GM20000 (cell line): Measurements from ENCODE around the gene BSPH1.
A peak's percentile ranks its signal among the peaks of the same experiment; 100 is the strongest.
"Not testable (repeated sequence)": the region's sequence is repeated elsewhere in the genome, so short reads cannot be mapped to it uniquely, and the experiment has no call there.

Experiments
- DNase-seq: peaks from one replicate; pipeline ENCODE4 v3.0.0; 2012; ENCODE audit warnings: low spot score
- CTCF ChIP-seq: IDR thresholded peaks from 2 replicates; pipeline ENCODE4 v1.5.1; 2012; ENCODE audit warnings: mild to moderate bottlenecking, control low read depth; ENCODE audit errors: extremely low read depth, missing control alignments

The BSPH1 gene

DNA sequence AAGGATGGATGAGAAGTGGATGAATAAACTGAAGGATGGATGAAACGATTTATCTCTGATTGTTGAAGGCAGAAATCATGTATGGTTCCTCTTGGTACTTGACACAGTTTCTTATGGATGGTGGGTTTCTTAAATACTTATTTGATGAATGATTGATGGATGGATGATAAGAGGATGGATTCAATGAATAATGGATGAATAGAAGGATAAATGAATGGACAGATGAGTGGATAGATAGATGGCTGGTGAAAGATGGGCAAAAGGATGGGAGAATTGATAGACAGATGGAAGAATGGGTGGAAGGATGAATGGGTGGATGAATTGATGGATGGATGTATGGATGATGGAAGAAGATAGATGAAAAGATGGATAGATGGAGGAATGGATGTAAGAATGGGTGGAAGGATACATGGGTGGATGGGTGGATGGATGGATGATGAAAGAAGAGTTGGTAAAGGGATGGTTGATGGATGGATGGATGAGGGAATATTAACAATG is 4.3 kb upstream of the BSPH1 start:
- DNase-seq: no peak
- no peak for TF ChIP-seq CTCF

GRCh38 chr19:47994209-47994802 is 2.3 kb upstream of the BSPH1 start, which contains the start of gene ELSPBP1:
TSS of gene ELSPBP1 (plus strand) at chr19:47994632. CDS start at chr19:48008668, 14,036 bp downstream.
- no peak for DNase-seq
- no peak for TF ChIP-seq CTCF

- DNase-seq: no peak
- no peak for TF ChIP-seq CTCF
Observed at GRCh38 chr19:47991191-47991808, 670 bp downstream of the BSPH1 start.

DNA sequence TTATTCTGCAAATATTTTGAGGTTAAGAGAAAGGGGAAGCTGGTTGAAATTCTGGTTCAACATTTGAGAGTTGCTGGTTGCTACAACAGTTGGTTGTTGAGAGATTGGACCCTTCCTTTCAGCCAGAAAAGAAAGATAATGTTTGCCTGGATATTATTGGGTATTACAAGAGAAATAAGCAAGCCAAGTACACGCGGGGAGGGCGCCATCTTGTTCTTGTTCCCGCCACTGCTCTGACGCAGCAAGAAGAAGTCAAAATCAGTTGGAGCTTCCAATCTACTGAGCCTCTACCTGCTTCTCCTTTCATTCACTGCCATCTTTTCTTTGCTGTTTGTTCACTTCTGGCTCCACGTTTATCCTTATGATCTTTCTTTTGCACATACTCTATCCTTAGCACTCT is 18.4 kb downstream of the BSPH1 start:
- DNase-seq: no peak
- no peak for TF ChIP-seq CTCF

GRCh38 chr19:47955936-47956335 is 36.0 kb downstream of the BSPH1 start:
- not testable (repeated sequence) for DNase-seq

DNA sequence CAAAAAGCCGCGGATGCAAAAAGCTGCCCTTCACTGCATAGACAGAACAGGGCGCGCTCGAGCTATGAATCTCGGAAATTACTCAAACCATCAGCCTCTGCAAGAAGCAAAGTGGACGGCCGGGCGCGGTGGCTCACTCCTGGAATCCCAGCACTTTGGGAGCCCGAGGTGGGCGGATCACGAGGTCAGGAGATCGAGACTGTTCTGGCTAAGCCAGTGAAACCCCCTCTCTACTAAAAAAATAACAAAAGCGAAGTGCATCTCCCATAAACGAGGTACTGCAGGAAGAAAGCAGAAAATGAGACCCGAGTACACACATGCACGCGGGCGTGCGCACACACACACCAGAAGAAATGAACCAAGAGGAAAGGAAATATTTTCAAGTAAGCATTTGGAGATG is 39.8 kb downstream of the BSPH1 start:
- not testable (repeated sequence) for DNase-seq

DNA sequence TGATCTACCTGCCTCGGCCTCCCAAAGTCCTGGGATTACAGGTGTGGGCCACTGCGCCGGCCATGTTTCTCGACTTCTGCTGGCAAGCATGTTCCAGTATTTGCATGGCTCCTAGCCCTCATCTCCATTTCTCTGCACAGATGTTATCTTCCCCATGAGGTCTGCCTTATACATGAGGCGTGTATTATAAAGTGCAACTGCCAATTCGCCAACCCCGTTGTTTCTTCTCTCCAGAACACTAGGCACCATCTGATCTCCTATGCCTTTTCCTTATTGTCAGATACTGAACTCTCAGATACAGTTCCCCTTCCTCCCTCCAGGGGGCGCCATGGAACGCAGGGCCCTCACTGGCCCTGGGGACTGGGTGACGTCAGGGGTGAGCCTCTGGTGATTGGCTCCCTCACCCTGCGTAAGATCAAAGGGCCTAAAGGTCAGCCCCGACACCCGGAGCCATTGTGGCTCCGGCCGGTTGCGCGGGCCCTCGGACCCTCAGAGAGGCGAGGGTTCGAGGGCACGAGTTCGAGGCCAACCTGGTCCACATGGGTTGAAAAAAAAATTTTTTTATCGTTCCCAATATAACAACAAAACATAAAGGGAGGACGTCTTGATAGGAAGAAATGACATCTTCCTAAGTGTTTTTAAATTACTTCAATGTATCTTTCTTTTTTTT is 42.0 kb downstream of the BSPH1 start:
- not testable (repeated sequence) for DNase-seq

DNA sequence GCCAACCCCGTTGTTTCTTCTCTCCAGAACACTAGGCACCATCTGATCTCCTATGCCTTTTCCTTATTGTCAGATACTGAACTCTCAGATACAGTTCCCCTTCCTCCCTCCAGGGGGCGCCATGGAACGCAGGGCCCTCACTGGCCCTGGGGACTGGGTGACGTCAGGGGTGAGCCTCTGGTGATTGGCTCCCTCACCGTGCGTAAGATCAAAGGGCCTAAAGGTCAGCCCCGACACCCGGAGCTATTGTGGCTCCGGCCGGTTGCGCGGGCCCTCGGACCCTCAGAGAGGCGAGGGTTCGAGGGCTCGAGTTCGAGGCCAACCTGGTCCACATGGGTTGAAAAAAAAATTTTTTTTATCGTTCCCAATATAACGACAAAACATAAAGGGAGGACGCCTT is 63.4 kb downstream of the BSPH1 start:
- not testable (repeated sequence) for DNase-seq

GRCh38 chr19:47920107-47920506 is 71.9 kb downstream of the BSPH1 start:
- not testable (repeated sequence) for DNase-seq

More at GRCh38 chr19:47920107-47920506, 71.9 kb downstream of the BSPH1 start:
- peak; percentile 64 for TF ChIP-seq CTCF
